SH-SY5Y (cell line): ENCODE data around the gene GREB1.

ENCODE experiments used
- GATA2 ChIP-seq: IDR thresholded peaks from 2 replicates; pipeline ENCODE4 v1.6.1; 2011; ENCODE audit warnings: mild to moderate bottlenecking, low read depth, low read length
- GATA3 ChIP-seq: IDR thresholded peaks from 2 replicates; pipeline ENCODE4 v1.6.1; 2011; ENCODE audit warnings: low read depth, mild to moderate bottlenecking, low read length, moderate library complexity

GRCh38 chr2:11639503-11639902, 105.7 kb downstream of the GREB1 start:
- TF ChIP-seq GATA3 = no peak
- no peak for TF ChIP-seq GATA2
